ENCODE data around the gene NANOGP8.
"Not testable (repeated sequence)": the region's sequence is repeated elsewhere in the genome, so short reads cannot be mapped to it uniquely, and the experiment has no call there.

The NANOGP8 gene, protein sequence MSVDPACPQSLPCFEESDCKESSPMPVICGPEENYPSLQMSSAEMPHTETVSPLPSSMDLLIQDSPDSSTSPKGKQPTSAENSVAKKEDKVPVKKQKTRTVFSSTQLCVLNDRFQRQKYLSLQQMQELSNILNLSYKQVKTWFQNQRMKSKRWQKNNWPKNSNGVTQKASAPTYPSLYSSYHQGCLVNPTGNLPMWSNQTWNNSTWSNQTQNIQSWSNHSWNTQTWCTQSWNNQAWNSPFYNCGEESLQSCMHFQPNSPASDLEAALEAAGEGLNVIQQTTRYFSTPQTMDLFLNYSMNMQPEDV

DNA sequence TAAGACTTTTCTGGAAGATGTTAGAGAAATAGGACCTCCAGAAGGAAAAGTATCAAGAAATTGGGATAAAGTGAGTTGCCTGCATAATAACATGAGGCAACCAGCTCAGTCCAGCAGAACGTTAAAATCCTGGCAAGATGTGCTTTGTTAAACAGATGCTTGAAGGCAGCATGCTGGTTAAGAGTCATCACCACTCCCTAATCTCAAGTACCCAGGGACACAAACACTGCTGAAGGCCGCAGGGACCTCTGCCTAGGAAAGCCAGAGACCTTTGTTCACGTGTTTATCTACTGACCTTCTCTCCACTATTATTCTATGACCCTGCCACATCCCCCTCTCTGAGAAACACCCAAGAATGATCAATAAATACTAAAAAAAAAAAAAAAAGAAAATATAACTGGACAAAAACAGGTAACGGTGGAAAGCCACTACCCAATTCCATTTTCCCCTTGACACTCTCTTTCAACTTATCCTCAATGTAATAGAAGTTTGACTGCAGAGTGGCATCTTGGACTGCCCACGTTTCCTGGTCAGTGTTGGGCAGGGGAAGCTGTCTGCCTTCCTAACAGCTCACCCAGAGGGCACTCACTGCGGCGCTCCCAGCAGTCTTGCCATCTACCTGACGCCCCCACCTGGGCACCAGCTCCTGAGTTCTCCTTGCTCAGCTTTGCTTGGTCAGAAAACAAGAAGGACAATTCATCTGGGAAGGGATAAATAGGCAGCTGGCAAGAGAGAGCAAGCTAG, at the start of gene NANOGP8:
TSS of gene NANOGP8 (minus strand) at position 120 of the 744 bp plus-strand sequence. CDS start 185 bp downstream, outside the sequence.
- not testable (repeated sequence) for DNase-seq

DNA sequence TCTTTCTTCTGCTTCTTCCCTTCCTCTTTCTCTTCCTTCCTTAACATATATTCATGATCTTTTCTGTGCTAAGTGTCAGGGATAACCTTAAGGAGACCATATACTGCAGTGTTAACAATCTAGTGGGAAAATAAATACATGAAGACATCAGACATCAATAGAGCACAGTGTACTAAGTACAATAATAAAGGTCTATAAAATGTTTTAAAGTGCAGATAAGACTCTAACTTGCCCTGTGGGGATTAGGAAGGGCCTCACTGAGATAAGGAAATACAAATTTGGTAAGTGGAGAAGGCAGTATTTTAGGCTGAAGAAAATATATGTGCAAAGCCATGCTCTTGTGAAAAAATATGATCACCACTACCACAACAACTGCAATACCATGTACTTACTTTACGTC, 49.2 kb upstream of the NANOGP8 start:
- DNase-seq = no peak

DNA sequence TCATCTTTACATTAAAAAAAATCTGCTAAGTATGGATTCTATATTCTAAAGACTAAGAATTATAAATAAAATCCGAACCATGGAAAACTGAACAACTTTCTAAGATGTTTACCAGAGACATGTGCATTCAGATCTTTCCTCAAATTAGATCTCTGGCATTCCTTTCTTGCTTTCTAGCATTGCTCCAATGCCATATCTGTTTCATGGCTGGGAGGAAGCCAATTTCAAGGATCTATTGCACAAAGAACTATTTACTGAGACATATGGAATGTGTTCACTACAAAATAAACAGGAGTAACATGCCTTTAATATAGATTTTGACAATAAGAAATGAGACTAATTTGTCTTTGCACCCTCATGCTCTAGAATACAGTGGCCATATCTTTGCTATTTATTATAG, 45.1 kb upstream of the NANOGP8 start:
- DNase-seq = no peak

DNA sequence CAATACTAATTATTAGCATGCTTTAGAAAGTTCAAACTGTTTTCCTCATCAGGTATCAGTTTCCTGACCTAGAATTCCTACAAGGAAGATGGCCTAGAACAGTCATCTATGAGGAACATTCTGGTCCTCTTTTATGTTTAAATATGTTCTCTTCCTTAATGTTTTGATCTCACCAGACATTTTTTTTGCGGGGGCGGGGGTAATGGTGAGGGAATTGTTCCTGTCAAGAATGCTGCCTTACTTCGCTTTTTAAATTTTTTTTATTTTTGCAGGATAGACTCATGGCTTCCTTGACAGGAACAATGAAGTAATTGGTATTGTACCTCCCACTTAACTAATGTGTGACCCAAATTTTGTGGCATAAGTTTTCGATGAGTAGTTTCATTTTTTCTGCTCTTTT, 44.3 kb upstream of the NANOGP8 start:
- DNase-seq = no peak

DNA sequence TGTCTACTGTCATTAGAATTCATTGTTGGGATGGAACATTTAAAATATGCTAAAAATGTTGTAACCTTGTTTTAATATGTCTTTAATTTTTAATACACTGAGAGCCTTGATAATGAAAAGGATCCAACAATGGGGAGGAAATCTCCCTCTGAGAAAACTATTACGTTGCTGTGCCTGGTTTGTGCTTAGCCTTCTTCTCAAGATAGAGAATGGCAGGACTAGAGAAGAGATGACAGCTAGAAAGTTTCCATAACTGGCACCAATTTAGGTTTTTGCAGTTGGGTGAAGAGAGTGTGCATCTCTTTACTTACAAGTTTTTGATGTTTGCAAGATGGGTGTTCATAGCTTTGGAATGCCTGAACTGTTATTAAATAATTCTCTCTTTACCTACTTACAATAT, 42.6 kb upstream of the NANOGP8 start:
- no peak for DNase-seq

DNA sequence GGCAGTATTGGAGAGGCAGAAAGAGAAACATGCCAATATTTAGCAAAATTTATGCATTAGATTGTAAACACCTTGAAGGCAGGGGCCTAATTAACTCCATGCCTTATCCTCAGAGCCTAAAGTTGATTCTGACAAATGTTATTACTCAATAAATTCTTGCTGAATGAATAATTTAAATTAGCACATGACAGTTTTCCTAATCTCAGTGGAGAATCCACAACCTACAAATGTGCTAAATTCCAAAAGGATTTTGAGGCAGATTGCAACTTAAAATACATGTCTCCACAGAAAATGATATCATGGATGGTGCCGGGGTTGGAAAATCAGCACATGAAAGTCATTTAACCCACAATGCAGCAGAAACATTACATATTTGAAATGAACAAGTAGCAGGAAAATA, 41.1 kb upstream of the NANOGP8 start:
- peak; percentile 6 for DNase-seq

DNA sequence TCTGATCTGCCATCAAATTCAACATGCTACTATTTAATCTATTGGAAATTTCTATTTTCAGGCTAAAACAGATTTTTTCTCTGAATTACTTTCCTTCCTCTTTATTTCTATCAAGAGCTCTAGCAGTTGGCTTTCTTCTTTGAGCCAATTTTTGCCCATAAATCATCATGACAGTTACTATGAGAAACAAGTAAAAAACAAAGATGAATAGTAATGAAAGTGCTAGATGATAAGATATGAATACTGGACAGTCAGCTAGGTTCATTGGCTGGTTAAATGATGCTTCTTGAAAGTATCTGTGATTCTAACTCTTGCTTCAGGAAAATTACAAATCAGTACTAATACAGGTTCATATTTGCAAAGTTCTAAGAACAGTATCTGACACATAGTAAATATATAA, 38.6 kb upstream of the NANOGP8 start:
- DNase-seq = peak; percentile 53

DNA sequence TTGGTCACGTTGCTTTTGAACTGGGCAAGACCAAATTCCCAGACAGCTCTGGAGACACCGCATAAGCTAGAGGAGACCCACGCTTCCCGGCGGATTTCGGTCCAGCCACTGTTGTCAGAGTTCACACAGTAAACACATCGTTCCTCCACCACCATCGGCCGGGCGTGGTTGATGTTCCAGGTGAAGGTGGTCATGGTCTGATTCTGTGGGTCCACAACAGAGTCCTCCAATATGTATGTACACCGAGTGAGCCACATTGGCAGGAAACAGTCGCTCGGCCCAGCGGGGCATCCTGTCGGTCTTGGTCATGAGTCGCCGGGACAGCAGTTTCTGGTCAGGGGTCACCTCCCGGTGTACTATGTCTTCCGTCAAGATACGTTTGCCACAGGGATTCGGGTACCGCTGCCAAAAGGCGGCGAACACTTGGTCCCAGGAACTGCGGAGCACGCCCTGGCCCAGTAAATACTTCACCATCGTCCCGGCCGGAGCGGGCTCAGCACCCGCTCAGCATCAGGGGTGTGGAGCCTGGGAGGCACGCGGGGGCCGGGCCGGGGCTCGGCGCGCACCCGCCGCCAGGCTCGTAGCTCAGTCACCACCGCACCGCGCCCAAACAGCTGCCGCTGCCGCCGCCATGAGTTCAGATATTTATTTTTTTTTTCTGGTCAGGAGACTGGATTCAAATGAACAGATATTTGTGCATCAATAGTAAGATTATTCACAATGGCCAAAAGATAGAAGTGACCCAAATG, 36.7 kb upstream of the NANOGP8 start:
- DNase-seq = no peak

DNA sequence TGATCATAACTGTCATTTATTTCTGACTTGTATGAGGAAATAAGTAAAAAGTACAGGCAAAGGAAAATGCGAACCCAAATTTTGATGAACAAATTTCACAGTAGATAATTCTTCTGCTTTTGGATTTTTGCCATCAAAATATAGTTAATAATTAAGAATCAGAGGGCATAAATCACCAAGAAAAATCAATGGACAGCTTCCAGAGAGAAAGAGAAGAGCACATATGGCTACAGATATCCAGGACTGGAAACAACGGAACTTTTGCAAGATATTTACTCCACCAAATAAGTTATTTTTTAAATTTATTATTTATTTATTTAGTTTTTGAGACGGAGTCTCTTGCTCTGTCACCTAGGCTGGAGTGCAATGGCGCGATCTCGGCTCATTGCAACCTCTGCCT, 35.1 kb upstream of the NANOGP8 start:
- DNase-seq = no peak

DNA sequence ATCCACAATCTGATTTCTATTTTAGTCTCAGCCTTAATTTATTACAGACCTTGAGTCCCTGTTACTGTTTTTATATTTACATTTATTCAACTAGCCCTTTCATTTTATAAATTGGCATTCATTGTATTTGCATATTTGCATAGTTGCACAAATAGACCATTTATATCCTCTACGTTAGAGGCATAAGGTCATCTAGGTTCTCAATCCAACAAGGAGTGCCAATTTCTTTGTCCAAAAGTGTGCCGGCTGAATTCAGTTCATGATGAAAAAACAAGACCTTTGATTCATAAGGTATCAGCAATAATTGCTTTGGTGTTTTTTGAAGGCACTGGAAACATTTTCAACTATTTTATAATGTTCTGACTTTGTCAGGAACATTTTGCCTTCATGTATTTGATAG, 33.9 kb upstream of the NANOGP8 start:
- no peak for DNase-seq

DNA sequence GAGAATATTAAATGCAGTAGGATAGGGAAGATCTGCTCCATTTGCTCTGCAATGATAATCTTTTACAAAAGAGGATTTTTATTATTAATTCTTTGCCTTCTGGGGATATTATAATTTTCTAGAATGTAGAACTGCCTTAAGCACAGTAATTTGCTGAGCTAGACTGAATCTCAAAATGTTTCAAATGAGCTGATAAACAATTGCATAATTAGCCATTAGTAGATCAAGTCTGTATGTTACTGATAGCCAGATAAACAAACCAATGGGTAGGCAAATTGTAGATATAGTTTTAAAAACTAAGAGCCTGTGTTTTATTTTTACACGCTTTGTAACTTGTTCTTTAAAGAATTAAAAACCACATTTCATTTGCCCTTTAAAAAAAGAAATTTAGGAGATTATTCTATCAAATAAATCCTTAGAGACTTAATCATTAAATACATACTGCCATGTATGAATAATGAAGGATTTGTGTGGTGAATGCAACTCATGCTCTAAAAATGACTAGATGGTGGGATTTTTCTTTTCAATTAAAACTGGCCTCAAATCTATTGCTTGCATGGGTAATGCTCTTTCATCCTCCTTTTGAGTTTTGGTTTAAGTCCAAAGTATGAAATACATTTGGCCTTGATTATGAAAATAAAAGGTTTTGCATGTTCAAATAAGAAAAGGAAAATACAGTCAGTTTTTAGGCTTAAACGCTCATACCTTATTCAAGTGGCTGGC, 32.6 kb upstream of the NANOGP8 start:
- DNase-seq = no peak

DNA sequence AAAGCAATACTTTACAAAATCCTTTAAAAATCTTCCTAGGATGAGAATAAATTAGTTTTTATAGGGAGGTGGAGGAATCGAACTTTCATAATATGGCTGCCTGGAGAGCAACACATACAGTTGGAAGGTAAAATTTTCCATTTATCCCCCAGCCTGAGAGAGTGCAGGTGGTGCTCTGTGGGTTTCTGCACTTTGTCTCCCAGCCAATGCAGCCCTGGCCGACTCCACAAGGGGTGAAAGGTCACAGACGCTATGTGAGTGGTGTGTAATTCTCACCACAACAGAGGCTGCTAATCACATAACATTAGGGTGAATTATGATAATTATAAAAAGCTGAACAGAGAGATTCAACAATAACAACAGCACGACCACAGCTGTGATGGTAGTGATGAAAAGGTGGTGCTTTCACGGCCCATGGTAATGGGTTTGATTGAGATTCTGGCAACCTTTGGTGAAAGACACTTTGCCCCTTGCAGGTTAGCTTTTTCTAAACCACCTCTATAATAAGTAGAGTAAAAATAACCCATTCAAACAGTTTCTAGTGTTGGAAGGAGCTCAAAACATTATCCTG, 30.1 kb upstream of the NANOGP8 start:
- no peak for DNase-seq

DNA sequence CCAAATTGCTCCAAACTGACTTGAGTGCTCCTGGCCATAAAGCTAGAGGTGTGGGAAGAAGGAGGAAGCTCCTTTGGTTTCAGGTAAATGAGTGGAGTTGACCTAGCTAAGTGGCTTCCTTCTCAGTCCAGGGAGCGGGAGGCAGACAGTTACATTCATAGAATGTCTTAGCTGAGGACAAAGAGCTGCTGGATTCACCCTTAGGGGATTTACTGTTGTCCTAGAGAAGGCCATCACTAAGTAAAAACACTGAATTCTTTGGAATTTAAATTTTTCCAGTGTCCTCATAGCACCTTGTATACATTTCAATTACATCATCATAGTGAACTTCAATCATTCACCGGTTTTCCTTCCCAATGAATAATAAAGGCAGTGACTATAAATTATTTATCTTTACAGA, 27.3 kb upstream of the NANOGP8 start:
- DNase-seq = no peak

DNA sequence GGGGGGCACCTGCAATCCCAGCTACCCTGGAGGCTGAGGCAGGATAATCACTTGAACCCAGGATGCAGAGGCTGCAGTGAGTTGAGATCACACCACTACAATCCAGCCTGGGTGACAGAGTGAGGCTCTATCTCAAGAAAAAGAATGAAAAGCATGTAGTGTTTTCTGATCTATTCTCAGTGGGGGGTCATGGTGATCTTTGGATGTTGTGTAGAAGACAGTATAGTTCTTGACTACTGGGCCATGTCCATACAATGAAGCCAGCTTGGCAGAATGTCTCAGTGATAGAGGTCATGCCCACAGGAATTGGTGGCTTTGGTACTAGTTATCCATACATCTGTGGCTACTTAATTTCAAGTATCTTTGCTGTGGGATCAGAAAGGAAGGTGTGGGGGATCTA, 26.8 kb upstream of the NANOGP8 start:
- no peak for DNase-seq

DNA sequence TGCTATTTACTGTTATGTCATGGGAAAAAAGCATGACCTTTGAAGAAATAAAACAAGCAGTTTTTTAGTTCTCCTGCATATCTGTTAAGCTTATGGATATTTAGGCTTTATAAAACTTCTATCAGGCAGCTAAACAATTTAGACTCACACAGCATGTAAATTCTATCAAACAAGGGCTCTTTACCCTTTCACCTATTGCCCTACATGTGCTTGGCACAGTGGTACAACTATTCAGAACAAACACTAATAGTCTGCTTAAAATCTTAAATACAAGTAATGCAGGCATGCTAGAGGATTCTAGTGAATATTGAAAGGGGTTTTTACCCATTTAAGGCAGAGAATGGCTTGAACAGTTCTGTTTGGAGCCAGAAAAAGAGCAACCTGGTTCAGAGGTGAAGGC, 23.4 kb upstream of the NANOGP8 start:
- no peak for DNase-seq

DNA sequence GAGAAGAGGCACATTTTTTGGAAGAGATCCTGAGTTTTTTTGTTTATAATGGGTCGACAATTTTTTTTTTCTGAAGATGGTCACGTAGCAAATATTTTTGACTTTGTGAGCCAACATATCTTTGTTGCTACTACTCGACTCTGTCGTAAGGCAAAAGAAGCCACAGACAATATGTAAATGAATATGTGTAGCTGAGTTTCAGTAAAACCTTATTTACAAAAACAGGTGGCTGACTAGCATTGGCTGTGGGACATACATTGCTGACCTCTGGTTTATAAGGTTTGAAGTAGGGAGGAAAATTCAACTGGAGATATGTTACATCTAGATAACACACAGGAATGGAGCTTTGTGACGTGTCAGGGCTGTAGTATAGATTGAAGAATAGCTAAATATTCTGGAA, 22.5 kb upstream of the NANOGP8 start:
- no peak for DNase-seq

DNA sequence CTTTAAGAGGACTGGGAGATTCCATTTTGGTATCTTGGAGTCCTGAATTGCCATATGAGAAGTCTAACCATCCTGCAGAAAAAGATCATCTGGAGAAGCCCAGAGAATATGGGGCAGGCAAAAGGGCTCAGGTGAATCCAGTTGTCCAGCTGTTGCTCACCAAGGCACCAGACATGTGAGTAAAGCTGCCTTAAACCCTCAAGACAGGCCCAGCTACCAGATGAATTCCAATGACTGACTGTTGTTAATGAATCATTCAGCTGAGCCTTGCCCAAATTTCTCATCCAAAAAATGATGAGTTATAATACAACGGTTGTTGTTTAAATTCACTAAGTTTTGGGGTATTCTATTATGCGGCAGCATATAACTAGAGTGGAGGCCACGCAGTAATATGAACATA, 22.0 kb upstream of the NANOGP8 start:
- no peak for DNase-seq

DNA sequence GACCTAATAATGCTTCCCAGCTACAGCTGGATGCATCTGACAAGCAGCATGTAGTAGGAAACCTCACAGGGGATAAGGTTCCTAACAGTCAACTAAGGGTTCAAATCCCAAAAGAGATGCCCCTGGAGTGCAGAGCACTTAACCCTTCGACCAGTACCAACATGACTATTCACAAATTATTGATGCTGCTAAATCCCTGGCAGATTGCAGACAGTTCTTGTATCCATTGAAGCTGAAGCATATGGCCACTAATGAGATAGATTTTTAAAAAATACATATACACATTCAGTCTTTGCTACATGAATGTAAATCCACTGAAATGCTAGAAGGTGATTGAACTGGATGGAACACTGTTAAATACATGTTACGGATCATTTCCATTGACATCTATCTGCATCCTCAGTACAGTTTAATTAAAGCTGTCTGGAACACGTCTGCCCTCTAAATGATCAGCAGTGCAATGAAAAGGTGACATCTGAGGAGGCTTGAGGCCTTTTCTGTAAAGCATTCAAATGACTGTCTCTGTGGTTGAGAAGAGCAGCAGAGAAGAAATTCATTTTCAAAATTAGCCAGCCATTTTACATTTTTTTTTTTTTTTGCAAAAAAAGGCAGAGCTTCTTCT, 19.5 kb upstream of the NANOGP8 start:
- DNase-seq = no peak

DNA sequence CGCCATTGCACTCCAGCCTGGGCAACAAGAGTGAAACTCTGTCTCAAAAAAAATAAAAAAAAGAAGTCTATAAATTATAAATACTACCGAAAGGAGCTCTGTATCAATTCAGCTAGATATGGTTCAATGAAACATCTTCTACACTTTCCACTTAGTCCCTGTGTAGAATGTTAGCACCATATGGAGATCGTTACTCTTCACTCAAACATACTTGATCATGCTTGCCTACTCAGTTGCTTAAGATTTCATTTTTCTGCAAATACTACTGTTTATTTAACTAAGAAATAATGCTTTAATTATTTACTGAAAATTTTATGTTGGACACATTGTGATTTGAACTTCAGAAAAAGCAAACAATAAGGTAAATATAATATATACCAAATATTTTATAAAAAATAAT, 17.1 kb upstream of the NANOGP8 start:
- DNase-seq = no peak

DNA sequence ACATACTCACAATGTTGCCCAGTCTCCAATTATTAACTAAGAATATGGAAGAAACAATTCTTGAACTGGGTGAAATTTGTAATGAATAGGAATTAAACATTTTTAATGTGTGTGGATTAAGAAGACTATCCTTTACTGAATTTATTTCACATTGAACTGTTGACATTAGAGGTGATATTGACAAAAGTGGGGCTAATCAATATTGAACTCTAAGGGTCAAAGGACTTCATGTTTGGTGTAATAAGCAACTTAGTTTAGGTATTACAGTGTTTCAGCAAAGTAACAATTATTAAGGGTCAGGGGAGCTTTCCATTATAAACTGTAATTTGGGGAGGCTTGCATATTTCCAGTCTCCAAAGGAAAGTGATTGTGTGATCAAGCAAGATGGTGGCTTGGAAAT, 16.2 kb upstream of the NANOGP8 start:
- DNase-seq = no peak

DNA sequence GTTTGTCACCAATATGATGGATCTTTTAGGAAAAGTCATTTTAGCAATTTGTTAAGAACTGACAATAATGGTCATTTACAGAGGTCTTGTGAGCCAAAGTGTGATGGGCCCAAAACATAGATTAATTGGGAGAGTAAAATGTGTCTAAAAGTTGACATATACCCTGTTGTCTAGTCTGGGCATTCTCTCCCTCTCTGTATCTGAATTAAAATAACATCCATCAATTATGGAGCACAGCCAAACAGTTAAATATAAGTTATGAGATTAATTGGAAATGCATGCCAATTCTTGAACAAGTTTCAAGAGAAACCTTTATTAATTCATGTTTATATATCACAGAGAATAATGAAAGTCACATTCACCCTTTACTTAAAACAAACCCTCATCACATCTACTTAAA, 13.6 kb upstream of the NANOGP8 start:
- DNase-seq = no peak

DNA sequence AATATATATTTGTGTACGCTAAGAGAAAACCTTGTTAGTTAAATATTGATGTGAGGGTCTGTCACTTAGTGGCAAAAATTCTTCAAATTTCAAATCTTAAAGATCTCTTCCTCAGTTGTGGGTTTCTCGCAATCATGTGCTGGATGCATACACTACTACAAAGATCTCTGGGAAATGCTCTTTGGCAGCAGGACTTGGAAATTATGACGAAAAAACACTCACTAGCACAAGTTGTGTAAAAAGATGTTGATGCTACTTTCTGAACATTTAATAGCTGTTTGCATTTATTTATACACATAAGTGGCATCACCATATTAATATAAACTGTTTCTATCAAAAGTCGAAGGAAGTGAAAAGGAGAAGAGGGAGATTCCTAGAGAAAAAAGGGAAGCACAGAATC, 10.8 kb upstream of the NANOGP8 start:
- no peak for DNase-seq

All from NCI-H226 (cell line).